DND-41 (cell line): Measurements from ENCODE around the gene CDC16.

Experiments used
- EZH2 ChIP-seq: IDR thresholded peaks from 3 replicates; pipeline ENCODE4 v1.6.1; 2012; ENCODE audit warnings: borderline replicate concordance, low read depth, mild to moderate bottlenecking, moderate library complexity, low read length, inconsistent platforms; ENCODE audit not compliant: severe bottlenecking
- TF ChIP-seq, protein P1 (sequence below): IDR thresholded peaks from 2 replicates; pipeline ENCODE4 v1.5.1; 2012; ENCODE audit warnings: borderline replicate concordance, low read length, moderate library complexity, mild to moderate bottlenecking; ENCODE audit not compliant: poor library complexity, severe bottlenecking; ENCODE audit errors: extremely low read depth

DNA sequence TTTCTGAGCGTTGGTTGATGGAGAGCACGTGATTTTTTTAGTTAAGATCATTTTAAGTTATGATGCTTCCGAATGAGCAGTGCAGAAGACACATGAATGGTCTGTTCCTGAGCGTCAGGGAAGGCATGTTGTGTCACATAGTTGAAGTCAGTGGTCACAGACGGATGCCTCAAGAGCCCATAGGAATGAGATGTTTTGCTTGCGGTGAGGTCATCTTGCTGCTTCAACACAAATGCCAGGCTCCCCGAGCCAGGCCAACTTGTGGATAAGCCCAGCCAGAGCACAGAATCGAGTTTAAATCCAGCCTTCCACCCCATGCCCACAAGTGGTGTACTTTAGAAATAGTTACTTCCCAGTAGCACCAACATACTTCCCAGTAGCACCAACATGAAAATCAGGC lies 52.1 kb downstream of the CDC16 start:
- TF ChIP-seq, protein P1, sequence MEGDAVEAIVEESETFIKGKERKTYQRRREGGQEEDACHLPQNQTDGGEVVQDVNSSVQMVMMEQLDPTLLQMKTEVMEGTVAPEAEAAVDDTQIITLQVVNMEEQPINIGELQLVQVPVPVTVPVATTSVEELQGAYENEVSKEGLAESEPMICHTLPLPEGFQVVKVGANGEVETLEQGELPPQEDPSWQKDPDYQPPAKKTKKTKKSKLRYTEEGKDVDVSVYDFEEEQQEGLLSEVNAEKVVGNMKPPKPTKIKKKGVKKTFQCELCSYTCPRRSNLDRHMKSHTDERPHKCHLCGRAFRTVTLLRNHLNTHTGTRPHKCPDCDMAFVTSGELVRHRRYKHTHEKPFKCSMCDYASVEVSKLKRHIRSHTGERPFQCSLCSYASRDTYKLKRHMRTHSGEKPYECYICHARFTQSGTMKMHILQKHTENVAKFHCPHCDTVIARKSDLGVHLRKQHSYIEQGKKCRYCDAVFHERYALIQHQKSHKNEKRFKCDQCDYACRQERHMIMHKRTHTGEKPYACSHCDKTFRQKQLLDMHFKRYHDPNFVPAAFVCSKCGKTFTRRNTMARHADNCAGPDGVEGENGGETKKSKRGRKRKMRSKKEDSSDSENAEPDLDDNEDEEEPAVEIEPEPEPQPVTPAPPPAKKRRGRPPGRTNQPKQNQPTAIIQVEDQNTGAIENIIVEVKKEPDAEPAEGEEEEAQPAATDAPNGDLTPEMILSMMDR: no peak
- no peak for TF ChIP-seq EZH2
